MM.1S (cell line): ENCODE measurements around the gene KDM4C.

ENCODE experiments used
- CTCF ChIP-seq: fragments of 300-600 bp; sonication (generic); IDR thresholded peaks from 2 replicates; pipeline ENCODE4 v1.5.1; 2016; ENCODE audit warnings: antibody characterized with exemption, low read length, mixed read lengths
- EZH2 ChIP-seq: fragments of 300-600 bp; sonication (generic); optimal IDR thresholded peaks from 2 replicates; pipeline ENCODE3; 2017; ENCODE audit warnings: low read depth, mild to moderate bottlenecking, antibody characterized with exemption, low read length, mixed read lengths

GRCh38 chr9:6708732-6709131 is 49.0 kb upstream of the KDM4C start:
- TF ChIP-seq CTCF (no peak), EZH2 (no peak)
